ENCODE results near the gene VTCN1.

The VTCN1 gene

DNA sequence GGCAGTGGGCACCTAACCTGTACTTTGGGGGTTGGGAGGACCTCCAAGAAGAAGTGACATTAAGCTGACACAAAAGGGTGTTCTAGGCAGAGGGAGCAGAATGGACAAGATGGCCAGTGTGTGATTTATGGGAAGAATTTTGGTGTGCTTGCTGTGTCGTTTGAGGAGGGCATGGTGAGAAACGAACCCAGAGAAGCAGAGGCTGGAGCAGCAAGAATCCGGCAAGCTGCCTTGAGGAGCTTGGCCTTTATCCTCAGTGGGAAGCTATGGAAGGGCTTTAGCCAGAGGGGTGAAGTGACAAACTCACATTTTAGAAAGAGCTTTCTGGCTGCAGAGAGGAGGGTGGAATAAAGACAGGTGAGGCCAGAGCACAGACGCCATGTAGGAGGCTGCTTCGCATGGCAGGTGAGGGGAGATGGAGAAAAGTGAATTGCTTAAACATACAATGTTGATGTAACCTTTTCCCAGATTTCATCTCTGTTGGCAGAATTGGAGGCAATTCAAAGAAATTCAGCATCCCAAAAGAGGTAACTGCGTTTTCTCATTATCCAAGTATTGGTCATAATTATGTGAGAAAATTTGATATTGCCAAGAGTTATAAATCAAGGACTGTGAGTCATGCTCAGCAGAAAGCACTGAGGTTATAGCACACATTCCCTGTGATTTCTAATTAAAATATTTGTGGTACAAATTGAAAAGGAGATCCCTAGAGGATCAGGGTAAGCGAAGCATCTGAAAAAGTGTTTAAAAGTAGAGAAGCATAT lies 115.7 kb downstream of the VTCN1 start:
- TF ChIP-seq, protein P1, sequence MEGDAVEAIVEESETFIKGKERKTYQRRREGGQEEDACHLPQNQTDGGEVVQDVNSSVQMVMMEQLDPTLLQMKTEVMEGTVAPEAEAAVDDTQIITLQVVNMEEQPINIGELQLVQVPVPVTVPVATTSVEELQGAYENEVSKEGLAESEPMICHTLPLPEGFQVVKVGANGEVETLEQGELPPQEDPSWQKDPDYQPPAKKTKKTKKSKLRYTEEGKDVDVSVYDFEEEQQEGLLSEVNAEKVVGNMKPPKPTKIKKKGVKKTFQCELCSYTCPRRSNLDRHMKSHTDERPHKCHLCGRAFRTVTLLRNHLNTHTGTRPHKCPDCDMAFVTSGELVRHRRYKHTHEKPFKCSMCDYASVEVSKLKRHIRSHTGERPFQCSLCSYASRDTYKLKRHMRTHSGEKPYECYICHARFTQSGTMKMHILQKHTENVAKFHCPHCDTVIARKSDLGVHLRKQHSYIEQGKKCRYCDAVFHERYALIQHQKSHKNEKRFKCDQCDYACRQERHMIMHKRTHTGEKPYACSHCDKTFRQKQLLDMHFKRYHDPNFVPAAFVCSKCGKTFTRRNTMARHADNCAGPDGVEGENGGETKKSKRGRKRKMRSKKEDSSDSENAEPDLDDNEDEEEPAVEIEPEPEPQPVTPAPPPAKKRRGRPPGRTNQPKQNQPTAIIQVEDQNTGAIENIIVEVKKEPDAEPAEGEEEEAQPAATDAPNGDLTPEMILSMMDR (IDR thresholded peaks at IDR 0.05) = no peak
- TF ChIP-seq ZFX (IDR thresholded peaks at IDR 0.05; ENCODE audit: borderline replicate concordance) = no peak
- no peak overlapping the region for H3K27ac ChIP-seq

GRCh38 chr1:117093870-117094621 lies 116.7 kb downstream of the VTCN1 start:
- H3K27ac ChIP-seq = no peak overlapping the region
- no peak for TF ChIP-seq ZFX (IDR thresholded peaks at IDR 0.05; ENCODE audit: borderline replicate concordance)
- TF ChIP-seq, protein P1 (IDR thresholded peaks at IDR 0.05) = no peak

All from 22Rv1 (cell line).